BLaER1 treated with 17β-estradiol and CSF1 and Interleukin-3, amounts not matched to agents 10 nM and 100 nM (cell line): ENCODE measurements around the gene GEMIN5.
A peak's percentile ranks its signal among the peaks of the same experiment; 100 is the strongest.
"Not testable (repeated sequence)": the region's sequence is repeated elsewhere in the genome, so short reads cannot be mapped to it uniquely, and the experiment has no call there.

Source experiments
- H3K27ac ChIP-seq, 11 experiments: shearing (Covaris generic); formaldehyde crosslinking; 2 replicates each; pipeline ENCODE4 v1.8.1; 2022
- H3K27me3 ChIP-seq, 11 experiments: shearing (Covaris generic); formaldehyde crosslinking; 2 replicates each; pipeline ENCODE4 v1.8.1; 2022
- H3K36me3 ChIP-seq, 11 experiments: shearing (Covaris generic); formaldehyde crosslinking; 2 replicates each; pipeline ENCODE4 v1.8.1; 2022
- H3K4me1 ChIP-seq, 10 experiments: shearing (Covaris generic); formaldehyde crosslinking; 2 replicates each; pipeline ENCODE4 v1.8.1; 2022
- H3K4me2 ChIP-seq, 11 experiments: shearing (Covaris generic); formaldehyde crosslinking; 2 replicates each; pipeline ENCODE4 v1.8.1; 2022
- H3K4me3 ChIP-seq, 10 experiments: shearing (Covaris generic); formaldehyde crosslinking; 2 replicates each; pipeline ENCODE4 v1.8.1; 2022
- H3K9ac ChIP-seq, 11 experiments: shearing (Covaris generic); formaldehyde crosslinking; 2 replicates each; pipeline ENCODE4 v1.8.1; 2022
- H3K9me3 ChIP-seq, 11 experiments: shearing (Covaris generic); formaldehyde crosslinking; replicated peaks in 1 of 11; 2 replicates each; pipeline ENCODE4 v1.8.1; 2022
- H4K20me1 ChIP-seq, 11 experiments: shearing (Covaris generic); formaldehyde crosslinking; 2 replicates each; pipeline ENCODE4 v1.8.1; 2022
- Cebpa-rat ChIP-seq, 11 experiments: shearing (Covaris generic); IDR thresholded peaks; 2 replicates each; pipeline ENCODE4 v1.8.1; 2022

Gene GEMIN5

DNA sequence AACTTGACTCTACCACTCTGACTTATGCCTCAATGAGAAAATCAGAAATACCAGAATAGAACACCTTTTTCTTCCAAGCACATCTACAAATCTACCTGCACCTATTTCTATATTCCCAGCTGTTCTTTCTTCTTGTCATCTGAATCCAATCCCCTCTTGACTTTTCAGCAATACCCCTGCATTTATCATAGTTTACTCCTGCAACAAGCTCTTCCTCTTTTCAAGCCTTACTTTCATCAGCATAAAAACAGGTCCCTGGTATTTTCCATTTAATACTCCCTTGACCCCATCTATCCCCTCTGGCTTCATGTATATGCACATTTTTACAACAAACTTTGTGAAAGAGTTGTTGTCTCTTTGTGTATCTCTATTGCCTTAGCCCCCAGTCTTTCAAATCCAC lies 3.1 kb downstream of the GEMIN5 start:
- Histone ChIP-seq H3K27me3 (no peaks in the 10 kb centered on the region), H3K9ac (no peak overlapping the region), H3K4me2 (no peak overlapping the region), H3K36me3 (peaks cover 19 to 66% (median 59%) of the 10 kb centered on the region in 11 experiments), H3K9me3 (no peaks in the 10 kb centered on the region), H3K4me1 (peaks cover 19 to 34% (median 26%) of the 10 kb centered on the region in 10 experiments), H3K27ac (no peak overlapping the region), H3K4me3 (no peak overlapping the region), H4K20me1 (peaks cover 0 to 23% (median 0%) of the 10 kb centered on the region in 11 experiments; a peak in 3 of 22 replicates)
- TF ChIP-seq Cebpa-rat (IDR thresholded peaks at IDR 0.05) = no peak

DNA sequence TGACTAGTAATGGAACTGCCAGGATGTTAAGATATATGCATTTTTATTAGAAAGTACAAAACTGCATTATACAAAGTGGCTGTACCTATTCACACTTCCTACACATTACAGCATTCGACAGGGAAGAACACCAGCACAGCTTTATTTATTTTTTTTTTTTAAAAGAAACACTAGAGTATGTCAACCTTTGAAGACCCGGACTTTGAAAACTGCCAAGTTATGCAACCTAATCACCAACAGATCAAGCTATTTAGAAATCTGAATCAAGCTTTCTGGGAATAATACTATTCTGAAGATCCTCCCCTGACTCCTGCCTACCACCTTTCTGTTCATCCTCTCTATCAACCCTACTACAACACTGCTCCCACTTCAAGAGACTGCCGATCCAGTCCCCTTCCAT lies 4.5 kb downstream of the GEMIN5 start:
- TF ChIP-seq Cebpa-rat (IDR thresholded peaks at IDR 0.05) = no peak
- Histone ChIP-seq H3K9me3 (no peaks in the 10 kb centered on the region), H3K27me3 (no peaks in the 10 kb centered on the region), H4K20me1 (peaks cover 0 to 23% (median 0%) of the 10 kb centered on the region in 11 experiments; a peak in 3 of 22 replicates), H3K4me3 (no peak overlapping the region), H3K4me2 (no peak overlapping the region), H3K9ac (no peak overlapping the region), H3K36me3 (peaks cover 27 to 80% (median 70%) of the 10 kb centered on the region in 11 experiments), H3K27ac (no peak overlapping the region), H3K4me1 (peaks cover 14 to 32% (median 19%) of the 10 kb centered on the region in 10 experiments)

DNA sequence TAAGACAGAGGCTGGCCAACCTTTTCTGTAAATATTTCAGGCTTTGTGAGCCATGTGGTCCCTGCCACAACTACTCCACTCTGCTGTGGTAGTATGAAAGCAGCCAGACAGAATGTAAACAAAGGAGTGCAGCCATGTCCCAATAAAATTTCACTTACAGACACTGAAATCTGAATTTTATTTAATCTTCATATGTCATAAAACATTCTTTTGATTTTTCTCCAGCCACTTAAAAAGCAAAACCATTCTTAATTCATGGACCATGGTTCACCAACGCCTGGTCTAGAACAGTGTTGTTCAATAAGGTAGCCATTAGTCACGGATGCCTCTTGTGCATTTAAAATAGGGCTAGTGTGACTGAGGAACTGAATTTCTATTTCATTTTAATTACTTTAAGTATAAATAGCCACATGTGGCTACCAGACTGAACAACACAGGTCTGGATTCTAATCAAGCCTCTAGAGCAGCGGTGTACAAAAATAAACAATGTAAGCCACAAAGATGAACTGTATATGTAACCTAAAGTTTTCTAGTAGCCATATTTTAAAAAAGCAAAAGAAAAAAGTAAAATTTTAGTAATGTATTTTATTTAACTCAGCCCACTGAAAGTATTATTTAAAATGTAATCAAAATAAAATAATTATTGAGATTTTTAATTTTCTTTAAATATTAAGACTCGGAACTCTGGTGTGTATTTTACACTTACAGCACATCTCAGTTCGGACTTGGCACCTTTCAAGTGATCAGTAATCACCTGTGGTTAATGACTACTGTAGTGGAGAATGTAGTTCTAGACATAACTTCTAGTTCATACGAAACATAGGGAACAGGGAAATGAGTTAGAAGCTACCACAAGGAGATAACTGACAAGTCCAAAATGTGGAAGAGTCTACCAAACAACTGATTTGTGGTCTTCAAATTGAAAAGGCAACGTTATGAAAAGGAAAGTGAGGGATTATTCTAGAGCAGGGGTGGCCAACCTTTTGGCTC lies 14.3 kb downstream of the GEMIN5 start:
- Histone ChIP-seq H3K27ac (no peak overlapping the region), H4K20me1 (no peaks in the 10 kb centered on the region), H3K36me3 (peaks cover 84 to 100% (median 97%) of the 10 kb centered on the region in 11 experiments), H3K9me3 (no peaks in the 10 kb centered on the region), H3K27me3 (no peaks in the 10 kb centered on the region), H3K4me1 (no peaks in the 10 kb centered on the region), H3K4me3 (no peak overlapping the region), H3K9ac (peak overlapping the region in 1 of 11 experiments; percentile 10; a peak in 1 of 22 replicates), H3K4me2 (no peak overlapping the region)
- no peak for TF ChIP-seq Cebpa-rat (IDR thresholded peaks at IDR 0.05)

- TF ChIP-seq Cebpa-rat (IDR thresholded peaks at IDR 0.05) = no peak
- Histone ChIP-seq H3K4me1 (no peaks in the 10 kb centered on the region), H3K36me3 (peaks cover 82 to 100% (median 95%) of the 10 kb centered on the region in 11 experiments), H3K27me3 (no peaks in the 10 kb centered on the region), H3K9me3 (no peaks in the 10 kb centered on the region), H4K20me1 (no peaks in the 10 kb centered on the region), H3K27ac (no peak overlapping the region), H3K4me3 (no peak overlapping the region), H3K9ac (no peak overlapping the region), H3K4me2 (no peak overlapping the region)
Measured at GRCh38 chr5:154917757-154918156, 20.3 kb downstream of the GEMIN5 start.

DNA sequence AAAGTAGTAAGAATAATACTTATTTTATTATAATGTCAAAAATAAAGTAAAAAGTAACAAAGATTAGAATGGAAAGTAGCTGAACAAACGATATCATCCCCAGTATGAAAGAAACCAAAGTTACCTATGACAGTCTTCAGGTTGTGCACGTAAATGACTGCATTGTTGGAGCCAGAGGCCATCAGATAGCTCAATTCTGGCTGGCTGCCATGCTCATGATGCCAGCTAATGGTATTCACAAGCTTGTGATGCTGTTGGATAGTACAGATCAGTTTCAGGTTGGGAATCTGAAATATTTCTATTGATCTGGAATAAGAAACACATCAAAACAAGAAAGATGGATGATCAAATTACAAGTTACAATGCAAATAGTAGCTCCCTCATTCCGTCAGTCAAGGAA lies 21.1 kb downstream of the GEMIN5 start:
- H4K20me1 ChIP-seq = no peaks in the 10 kb centered on the region
- no peak for TF ChIP-seq Cebpa-rat (IDR thresholded peaks at IDR 0.05)
- no peaks in the 10 kb centered on the region for H3K9me3 ChIP-seq
- H3K36me3 ChIP-seq = peaks cover 85 to 100% (median 95%) of the 10 kb centered on the region in 11 experiments
- no peak overlapping the region for H3K4me3 ChIP-seq
- H3K27me3 ChIP-seq = no peaks in the 10 kb centered on the region
- no peak overlapping the region for H3K4me2 ChIP-seq
- H3K4me1 ChIP-seq = no peaks in the 10 kb centered on the region
- no peak overlapping the region for H3K27ac ChIP-seq
- H3K9ac ChIP-seq = no peak overlapping the region

DNA sequence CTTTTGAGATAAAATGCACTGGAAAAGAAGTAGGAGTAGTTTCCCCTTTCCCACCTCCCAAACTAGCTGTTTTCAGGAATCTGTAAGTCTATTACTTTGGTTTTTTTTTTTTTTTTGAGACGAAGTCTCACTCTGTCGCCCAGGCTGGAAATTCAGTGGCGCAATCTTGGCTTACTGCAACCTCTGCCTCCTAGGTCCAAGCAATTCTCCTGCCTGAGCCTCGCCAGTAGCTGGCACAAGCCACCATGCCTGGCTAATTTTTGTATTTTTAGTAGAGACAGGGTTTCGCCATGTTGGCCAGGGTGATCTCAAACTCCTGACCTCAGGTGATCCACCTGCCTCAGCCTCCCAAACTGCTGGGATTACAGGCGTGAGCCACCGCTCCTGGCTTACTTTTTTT lies 32.4 kb downstream of the GEMIN5 start:
- H3K36me3 ChIP-seq = peaks cover 97 to 100% (median 100%) of the 10 kb centered on the region in 11 experiments
- H3K4me3 ChIP-seq, H3K27me3 ChIP-seq, H3K4me1 ChIP-seq, H3K4me2 ChIP-seq, H4K20me1 ChIP-seq, H3K27ac ChIP-seq, H3K9ac ChIP-seq, H3K9me3 ChIP-seq: not testable (repeated sequence)

DNA sequence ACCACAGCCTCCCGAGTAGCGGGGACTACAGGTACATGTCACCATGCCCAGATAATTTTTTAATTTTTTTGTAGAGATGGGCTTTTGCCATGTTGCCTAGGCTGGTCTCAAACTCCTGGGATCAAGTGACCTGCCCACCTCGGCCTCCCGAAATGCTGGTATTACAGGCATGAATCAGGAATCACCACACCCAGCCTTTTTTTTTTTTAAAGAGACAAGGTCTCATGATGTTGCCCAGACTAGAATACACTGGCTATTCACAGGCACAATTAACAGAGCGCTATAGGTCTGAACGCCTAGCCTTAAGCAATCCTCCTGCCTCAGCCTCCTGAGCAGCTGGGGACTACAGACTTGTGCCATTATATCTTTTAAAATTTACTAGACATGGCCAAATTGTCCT lies 36.1 kb downstream of the GEMIN5 start:
- no peak overlapping the region for H3K4me3 ChIP-seq
- H3K4me2 ChIP-seq = no peak overlapping the region
- H3K27me3 ChIP-seq = no peaks in the 10 kb centered on the region
- H3K4me1 ChIP-seq = no peaks in the 10 kb centered on the region
- peaks cover 98 to 100% (median 100%) of the 10 kb centered on the region in 11 experiments for H3K36me3 ChIP-seq
- H3K9ac ChIP-seq = no peak overlapping the region
- no peaks in the 10 kb centered on the region for H3K9me3 ChIP-seq
- H3K27ac ChIP-seq = no peak overlapping the region
- H4K20me1 ChIP-seq = no peaks in the 10 kb centered on the region
- TF ChIP-seq Cebpa-rat (IDR thresholded peaks at IDR 0.05) = no peak

GRCh38 chr5:154901276-154901675 lies 36.7 kb downstream of the GEMIN5 start:
- H3K4me1 ChIP-seq = no peaks in the 10 kb centered on the region
- no peak overlapping the region for H3K4me3 ChIP-seq
- no peaks in the 10 kb centered on the region for H4K20me1 ChIP-seq
- H3K36me3 ChIP-seq = peaks cover 98 to 100% (median 100%) of the 10 kb centered on the region in 11 experiments
- TF ChIP-seq Cebpa-rat (IDR thresholded peaks at IDR 0.05) = no peak
- no peak overlapping the region for H3K9ac ChIP-seq
- no peak overlapping the region for H3K4me2 ChIP-seq
- H3K27me3 ChIP-seq = no peaks in the 10 kb centered on the region
- H3K27ac ChIP-seq = no peak overlapping the region
- H3K9me3 ChIP-seq = no peaks in the 10 kb centered on the region

GRCh38 chr5:154900066-154900465 lies 37.9 kb downstream of the GEMIN5 start:
- H3K9ac ChIP-seq = no peak overlapping the region
- H3K36me3 ChIP-seq = peaks cover 98 to 100% (median 100%) of the 10 kb centered on the region in 11 experiments
- H3K27ac ChIP-seq = no peak overlapping the region
- no peaks in the 10 kb centered on the region for H3K9me3 ChIP-seq
- no peak overlapping the region for H3K4me3 ChIP-seq
- no peak overlapping the region for H3K4me2 ChIP-seq
- TF ChIP-seq Cebpa-rat (IDR thresholded peaks at IDR 0.05) = no peak
- no peaks in the 10 kb centered on the region for H4K20me1 ChIP-seq
- H3K4me1 ChIP-seq = no peaks in the 10 kb centered on the region
- H3K27me3 ChIP-seq = no peaks in the 10 kb centered on the region
